Measurements from ENCODE around the gene CAST.

- TF ChIP-seq, protein P1, sequence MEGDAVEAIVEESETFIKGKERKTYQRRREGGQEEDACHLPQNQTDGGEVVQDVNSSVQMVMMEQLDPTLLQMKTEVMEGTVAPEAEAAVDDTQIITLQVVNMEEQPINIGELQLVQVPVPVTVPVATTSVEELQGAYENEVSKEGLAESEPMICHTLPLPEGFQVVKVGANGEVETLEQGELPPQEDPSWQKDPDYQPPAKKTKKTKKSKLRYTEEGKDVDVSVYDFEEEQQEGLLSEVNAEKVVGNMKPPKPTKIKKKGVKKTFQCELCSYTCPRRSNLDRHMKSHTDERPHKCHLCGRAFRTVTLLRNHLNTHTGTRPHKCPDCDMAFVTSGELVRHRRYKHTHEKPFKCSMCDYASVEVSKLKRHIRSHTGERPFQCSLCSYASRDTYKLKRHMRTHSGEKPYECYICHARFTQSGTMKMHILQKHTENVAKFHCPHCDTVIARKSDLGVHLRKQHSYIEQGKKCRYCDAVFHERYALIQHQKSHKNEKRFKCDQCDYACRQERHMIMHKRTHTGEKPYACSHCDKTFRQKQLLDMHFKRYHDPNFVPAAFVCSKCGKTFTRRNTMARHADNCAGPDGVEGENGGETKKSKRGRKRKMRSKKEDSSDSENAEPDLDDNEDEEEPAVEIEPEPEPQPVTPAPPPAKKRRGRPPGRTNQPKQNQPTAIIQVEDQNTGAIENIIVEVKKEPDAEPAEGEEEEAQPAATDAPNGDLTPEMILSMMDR (IDR thresholded peaks at IDR 0.05): no peak
- no peak for TF ChIP-seq EP300 (IDR thresholded peaks at IDR 0.05)
These were observed 2.5 kb downstream of the CAST start for GRCh38 chr5:96664669-96665068.
